HG03521 (cell line): ENCODE results near the gene ANKRD9.
"Not testable (repeated sequence)": the region's sequence is repeated elsewhere in the genome, so short reads cannot be mapped to it uniquely, and the experiment has no call there.

Experiments
- ATAC-seq: cut with Tn5 transposase; IDR thresholded peaks from one replicate; pipeline ENCODE4 v1.9.1; 2021; ENCODE audit warnings: mild to moderate bottlenecking, moderate library complexity; ENCODE audit not compliant: unreplicated experiment

Gene ANKRD9

DNA sequence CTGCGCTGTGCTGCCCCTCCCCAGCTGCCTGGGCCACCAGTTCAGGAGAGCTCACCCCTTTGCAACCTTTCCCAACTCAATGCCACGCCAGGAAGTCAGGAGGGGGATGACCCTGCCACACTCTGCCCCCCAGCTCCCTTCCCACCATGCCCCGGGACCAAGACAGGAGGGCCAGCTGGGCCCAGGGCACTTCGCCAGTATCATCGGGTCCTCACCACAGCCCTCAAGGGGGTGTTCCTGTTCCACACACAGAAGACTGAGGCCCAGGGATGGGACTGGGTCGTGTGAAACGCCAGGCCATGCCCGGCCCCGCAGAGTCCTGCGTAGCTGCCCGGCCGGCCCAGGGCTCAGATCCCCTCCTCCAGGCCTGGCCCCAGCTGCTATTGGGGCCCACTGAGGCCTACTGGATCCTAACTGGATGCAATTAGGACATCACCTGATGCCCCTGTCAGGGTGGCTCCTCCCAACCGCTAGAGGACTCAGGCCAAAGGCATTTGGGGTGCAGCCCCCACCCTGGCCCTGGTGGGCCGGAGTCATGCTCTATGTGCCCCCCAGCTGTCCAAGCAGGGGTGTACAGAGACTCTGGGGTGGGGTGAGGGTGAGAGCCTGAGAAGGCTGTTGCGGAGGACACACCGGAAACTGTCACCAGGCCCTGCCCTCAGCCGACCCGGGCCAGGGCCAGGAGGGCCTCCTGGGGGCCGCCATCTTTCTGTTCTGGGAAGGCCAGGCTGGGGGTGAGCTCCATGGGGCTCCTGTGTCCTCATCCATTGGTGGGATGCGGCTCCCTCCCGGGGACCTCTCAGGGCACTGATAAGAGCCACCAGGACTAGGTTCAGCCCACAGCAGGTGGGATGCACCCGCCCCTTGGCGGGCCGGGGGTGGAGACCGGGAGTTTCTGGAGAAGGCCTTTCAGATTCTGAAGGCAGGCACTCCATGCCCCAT, 29.3 kb upstream of the ANKRD9 start:
- ATAC-seq, result no peak

DNA sequence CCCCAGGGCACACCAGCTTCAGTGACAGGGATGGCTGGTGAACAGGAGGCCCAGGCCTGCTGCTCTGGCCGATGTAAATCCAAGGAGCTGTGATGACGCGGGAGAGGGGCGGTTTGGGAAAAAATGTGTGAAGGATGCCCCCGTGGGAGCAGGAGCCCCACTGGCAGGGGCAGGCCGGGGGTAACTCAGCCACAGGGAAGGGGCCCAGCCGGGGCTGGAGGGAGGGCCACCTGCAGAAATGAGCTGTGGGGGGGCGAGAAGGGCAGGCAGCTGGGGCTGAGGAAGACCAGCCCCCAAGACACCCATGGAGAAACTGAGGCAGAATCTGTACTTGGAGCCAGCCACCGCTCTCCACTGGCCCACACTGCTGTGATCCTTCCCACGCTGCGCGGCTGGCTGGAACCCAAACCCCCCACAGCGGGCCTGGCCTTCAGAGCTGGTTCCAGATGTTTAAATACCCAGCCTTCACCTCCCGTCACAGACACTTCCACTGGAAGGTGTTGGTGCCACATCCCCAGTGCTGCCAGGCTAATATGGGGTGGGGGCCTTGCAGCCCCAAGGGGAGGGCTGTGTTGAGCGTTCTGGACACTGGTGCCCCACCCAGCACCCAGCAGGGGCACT, 28.5 kb upstream of the ANKRD9 start:
- no peak for ATAC-seq

DNA sequence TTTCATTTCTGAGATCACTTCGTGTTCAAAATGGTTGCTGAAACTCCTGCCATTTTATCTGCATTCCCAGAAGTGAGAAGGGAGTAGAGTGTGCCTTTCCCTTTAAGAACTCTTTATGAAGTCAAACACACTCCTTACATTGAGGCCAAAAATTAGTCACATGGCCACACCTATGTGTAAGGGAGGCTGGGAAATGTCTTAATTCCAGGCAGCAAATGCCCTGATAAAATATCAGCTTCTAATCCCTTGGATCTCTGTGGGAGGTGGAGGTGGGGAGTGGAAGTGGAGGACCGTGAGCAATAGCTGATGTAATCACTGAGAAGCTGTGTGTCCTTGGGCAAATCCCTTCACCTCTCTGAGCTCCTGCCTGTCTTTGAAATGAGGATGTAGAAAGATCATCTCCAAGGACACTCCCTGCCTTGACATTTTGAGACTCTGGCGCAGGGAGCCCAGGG, 22.7 kb upstream of the ANKRD9 start:
- ATAC-seq, result no peak

DNA sequence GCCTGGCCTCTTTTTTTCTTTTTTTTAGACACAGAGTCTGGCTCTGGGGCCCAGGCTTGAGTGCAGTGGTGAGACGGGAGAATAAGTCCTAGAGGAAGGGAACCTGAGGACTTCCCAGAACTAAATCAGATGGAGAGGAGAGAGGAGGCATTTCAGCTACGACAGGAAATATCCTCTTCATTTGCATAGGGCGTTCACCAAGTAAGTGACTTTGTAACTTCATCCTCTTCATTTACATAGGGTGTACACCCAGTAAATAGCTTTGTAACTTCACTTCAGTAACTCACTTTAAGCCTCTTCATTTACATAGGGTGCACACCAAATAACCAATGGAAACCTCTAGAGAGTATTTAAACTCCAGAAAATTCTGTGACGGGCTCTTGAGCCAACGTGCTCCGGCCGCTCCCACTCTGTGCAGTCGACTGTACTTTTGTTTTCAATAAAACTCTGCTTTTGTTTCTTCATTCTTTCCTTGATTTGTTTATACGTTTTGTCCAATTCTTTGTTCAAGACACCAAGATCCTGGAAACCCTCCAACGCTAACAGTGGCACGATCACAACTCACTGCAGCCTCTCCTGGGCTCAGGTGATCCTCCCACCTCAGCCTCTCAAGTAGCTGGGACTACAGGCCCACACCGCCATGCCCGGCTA, 21.4 kb upstream of the ANKRD9 start:
- no peak for ATAC-seq

DNA sequence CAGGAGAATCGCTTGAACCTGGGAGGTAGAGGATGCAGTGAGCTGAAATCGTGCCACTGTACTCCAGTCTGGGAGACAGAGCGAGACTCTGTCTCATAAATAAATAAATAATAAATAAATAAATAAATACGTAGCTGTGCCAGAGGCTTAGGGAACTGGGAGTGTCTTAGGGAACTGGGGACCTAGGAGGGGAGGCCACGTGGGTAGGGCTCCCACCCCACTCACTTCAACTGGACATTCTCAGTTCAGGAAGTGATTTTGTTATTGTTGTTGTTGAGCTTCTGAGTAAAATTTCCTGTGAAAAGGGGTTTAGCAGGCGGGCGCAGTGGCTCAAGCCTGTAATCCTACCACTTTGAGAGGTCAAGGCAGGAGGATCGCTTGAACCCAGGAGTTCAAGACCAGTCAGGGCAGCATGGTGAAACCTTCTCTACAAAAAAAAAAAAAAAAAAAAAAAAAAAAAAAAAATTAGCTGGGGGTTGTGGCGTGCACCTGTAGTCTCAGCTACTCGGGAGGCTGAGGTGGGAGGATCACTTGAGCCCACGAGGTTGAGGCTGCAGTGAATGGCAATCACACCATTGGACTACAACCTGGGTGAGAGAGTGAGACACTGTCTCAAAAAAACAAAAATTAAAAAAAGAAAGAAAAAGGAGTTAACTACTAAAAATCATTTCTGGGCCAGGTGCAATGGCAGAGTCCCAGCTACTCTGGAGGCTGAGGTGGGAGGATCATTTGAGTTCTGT, 19.0 kb upstream of the ANKRD9 start:
- ATAC-seq, result no peak

DNA sequence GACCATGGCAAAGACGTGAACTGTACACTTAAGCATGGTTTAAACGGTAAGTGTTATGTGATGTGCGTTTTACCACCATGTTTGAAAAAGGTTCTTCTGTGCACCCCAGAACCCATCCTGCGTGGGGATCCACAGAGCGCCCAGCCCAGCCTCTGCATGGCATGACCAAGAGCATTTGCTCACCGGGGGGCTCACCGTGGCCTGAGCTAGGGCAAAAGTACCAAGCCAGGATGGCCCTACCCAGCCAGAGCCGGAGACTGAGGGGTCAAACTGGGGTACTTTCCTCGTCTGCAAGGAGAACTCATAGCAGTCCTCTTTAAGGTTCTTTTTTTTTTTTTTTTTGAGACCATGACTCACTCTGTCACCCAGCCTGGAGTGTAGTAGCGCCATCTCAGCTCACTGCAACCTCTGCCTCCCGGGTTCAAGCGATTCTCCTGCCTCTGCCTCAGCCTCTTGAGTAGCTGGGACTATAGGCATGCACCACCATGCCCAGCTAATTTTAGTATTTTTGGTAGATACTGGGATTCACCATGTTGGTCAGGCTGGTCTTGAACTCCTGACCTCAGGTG, 16.4 kb upstream of the ANKRD9 start:
- no peak for ATAC-seq

DNA sequence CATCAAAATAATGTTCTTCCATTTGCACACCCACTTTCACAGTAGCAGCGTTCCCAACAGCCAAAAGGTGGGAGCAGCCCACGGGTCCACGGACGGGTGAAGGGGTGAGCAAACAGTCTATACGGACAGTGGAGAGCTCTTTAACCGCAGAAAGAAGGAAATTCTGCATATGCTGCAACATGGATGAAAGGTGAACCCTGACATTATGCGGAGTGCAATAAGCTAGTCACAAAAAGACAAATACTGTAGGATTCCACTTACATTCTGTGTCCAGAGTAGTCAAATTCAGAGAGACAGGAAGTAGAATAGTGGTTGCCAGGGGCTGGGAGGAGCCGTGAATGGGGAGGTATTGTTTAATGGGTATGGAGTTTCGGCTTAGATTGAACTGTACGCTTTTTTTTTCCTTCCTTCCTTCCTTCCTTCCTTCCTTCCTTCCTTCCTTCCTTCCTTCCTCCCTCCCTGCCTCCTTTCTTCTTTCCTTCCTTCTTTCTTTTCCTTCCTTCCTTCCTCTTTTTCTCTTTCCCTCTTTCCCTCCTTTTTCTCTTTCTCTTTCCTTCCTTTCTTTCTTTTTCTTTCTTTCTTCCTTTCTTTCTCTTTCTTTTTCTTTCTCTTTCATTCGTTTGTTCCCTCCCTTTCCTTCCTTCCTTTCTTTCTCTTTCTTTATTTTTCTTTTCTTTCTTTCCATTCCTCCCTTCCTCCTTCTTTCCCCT, 15.8 kb upstream of the ANKRD9 start:
- no peak for ATAC-seq

DNA sequence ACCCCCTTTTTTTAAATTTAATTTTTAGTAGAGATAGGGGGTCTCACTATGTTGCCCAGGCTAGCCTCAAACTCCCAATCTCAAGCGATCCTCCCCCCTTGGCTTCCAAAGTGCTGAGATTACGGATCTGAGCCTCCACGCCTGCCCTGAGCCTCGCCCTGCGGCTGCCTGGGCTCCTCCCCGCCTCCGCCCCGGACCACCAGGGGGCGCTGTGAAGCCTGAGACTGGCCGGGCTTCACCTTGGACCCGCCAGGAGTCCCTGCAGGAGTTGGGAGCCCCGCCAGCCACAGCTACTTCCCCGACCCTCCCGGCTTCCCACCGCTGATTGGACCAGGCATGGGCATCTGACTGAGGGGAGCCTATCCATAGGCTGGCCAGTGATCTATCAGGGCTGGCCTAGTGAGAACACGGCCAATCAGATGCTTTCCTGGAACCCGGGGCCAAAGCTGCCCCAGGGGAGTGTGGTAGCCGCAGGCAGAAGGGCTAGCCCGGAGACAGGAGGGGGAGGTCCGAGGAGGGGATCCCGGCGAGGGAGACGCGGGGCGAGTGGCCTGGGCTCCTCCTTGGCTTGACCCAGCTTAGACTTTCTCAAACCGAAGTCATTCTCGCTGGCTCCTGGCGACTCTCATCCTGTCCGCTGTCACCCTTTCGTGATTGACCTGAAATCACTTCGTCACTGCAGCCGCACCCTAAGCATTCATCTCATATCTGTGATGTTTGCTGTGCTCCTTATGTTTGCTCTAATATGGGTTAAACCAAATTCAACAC, 15.1 kb upstream of the ANKRD9 start:
- ATAC-seq, result peak; percentile 98

DNA sequence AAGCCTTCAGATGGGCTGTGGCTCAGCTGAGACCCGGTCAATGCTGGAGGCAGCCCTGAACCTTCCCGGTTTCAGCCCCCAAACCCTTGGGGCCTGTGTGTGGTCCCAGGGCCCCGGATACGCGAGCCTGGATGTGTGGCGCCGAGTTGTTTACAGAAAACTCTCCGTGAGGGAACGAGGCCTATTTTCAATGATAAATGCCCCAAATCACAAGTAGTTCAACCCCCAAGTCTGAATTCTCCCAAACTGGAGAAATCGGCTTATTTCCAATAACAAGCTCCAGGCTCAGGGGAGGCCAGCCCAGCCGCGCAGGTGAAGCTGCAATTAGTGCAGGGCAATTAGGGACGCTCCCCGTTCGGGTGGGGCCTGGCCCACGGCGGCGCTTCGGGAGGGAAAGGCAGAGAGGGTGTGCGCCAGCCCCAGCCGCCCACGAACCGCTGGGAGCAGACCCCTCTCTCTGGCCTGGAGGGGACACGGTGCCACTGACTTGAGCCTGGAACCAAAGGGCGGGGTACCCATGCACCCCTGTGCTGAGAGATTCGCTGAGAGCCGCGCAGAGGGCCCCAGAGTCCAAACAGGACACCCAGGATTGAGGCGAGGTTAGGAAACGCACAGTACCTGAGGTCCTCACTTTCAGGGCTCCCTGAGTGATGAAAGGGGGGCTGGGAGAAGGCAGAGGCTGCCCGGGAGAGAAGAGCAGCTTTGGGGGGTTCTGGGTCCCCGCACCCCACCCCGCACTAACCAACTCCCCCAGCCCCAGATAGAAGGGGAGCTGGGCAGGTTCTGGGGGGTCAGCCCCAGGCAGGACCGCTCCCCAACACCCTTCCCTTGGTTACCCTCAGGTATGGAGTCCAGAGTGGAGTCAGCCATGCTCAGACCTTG, 14.2 kb upstream of the ANKRD9 start:
- no peak for ATAC-seq

DNA sequence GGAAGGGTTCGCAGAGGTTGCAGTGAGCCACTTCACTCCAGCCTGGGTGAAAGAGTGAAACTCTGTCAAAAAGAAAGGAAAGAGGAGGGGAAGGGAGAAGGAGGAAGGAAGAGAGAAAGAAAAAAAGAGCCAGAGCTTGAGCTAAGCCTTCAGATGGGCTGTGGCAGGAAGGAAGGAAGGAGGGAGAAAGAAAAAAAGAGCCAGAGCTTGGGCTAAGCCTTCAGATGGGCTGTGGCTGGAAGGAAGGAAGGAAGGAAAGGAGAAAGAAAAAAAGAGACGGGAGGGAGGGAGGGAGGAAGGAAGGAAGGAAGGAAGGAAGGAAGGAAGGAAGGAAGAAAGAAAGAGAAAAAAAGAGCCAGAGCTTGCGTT, 13.6 kb upstream of the ANKRD9 start:
- no peak for ATAC-seq

DNA sequence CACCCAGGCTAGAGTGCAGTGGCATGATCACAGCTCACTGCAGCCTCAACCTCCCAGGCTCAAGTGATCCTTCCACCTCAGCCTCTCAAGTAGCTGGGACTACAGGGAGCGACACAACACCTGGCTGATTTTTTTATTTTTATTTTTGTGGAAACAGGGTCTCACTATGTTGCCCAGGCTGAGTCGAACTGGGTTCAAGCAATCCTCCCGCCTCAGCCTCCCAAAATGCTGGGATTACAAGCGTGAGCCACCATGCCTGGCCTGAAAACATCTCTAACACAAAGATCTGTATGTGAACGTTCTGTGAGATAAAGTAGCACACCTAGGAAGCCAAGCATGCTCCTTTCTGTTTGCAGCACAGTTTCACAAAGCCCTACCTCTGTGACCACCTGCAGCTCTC, 10.1 kb upstream of the ANKRD9 start:
- ATAC-seq, result not testable (repeated sequence)

DNA sequence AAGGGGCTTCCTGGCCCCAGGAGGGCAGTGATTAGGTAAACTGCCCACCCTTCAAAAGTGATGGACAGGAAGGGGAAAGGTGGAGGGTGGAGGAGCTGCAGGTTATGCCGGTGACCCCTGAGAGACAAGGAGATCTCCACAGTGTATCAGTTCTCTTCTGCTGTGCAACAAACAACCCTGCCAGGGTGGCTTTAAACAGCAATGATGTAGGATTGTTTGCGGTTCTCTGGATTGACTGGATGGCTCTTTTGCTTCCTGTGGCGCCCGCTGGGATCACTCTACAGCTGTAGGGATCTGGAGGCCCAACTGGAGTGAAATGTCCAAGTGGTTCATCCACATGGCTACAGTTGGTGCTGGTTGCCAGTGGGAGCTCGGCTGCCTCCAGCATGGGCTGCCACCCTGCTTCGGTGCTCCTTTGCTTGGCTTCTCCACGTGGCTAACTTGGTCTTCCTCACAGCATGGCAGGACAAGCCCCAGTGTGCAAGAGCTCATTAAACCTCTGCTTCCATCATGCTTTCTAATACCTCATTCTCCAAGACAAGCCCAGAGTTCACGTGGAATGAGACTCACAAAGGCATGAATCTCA, 8.6 kb upstream of the ANKRD9 start:
- ATAC-seq, result no peak

DNA sequence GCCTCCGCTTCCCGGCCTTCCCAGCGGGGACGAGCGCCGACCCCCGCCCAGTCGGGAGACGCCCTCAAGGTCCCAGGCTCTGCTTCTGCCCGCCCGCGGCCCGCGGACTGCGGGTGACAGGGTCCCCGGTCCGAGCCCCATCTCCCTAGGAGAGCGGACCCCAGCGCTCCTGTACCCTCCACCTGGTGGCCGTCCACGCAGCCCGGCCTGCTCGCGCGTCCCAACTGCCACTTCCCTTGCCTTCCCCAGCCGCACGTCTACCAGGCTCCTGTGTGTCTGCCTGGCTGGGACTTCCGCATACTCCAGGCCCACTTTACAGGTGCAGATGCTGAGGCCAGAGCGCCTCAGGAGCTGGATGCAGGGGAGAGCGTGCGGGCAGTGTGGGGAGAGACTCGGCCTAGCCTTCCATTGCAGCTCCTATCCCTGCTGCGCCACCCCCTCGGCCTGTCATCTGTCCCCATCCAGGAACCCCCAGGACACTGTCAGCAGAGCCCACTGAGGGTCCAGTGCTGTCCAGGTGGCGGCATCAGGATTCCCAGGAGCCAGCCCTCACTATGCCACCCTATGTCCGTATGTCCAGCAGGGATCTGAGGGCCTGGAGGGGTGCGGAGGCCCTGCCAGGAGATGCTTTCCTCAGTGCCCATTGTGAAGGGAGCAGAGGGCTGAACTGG, 8.0 kb upstream of the ANKRD9 start:
- ATAC-seq, result peak; percentile 30

DNA sequence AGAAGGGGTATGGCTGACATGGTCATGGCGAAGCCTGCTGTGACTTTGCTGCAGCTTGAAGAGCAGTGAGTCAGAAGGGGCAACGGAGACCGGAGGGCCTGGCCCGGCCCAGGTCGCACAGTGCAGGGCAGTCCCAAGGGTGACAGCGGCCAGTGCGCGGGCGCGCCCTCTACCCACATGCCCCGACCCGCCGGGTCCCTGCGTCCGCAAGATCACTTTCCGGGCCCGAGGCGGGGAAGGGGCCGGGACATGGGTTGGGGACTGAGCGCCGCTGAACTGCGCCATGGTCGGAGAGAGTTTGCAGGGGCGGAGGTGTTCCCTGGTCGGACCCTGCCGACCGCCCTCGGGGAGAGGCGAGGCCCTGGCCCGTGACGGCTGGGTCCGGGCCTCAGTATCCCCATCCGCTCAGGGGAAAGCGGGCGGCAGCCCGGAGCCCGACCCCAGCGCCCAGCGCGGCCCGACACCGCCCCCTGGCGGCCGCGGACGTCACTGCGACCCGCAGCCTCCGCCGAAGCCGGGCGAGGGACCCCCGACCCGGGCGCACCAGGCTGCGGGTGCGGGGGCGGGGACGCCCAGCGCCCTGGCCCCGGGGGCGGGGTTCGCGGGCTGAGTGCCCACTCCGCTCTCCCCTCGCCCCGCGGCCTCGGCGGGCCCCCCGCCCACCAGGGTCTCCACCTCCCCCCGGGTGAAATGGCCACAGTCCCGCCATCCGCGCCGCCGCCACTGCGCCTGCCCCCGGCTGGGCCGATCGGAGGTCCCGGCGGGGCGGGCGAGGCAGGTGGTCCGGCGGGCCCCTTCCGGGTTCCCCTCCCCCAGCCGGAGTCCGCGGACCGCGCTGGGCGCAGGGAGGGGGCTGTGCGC, 7.2 kb upstream of the ANKRD9 start:
- peak; percentile 49 for ATAC-seq

DNA sequence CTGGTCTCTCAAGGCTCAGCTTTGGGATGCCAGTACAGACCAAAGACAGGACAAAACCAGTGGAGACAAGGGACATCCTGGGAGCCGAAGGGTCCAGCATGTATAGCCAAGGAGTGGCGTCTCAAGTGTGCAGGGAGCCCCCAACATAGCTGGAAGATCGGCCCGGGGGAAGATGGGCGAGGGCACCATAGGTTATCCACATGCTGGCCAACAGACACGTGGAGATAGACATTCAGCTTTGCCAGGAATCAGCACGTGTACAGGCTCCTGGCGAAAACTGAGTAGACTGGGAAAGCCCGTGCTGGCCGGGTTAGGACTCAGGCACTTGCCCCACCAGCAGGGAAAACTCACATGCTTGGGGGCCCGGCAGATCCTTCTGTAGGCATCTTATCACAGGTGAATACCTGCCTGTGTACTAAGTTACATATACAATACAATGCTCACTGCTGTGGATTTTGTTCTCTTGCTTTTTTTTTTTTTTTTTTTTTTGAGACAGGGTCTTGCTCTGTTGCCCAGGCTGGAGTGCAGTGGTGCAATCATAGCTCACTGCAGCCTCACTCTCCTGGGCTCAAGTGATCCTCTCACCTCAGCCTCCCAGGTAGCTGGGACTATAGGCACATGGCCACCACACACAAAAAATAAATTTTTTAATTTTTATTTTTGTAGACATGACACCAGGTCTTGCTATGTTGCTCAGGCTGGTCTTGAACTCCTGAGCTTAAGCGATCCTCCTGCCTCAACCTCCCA, 5.6 kb upstream of the ANKRD9 start:
- no peak for ATAC-seq
